HepG2 (cell line): Measurements from ENCODE around the gene ZACN. TPM values are rescaled to one million over a fixed set of nuclear protein-coding genes. Genes with fewer than 3 reads are reported as not detected.

ENCODE experiments used
- ARHGAP35 ChIP-seq: sonication (generic); formaldehyde crosslinking; IDR thresholded peaks from 2 replicates; pipeline ENCODE4 v1.9.0; 2022; ENCODE audit warnings: mild to moderate bottlenecking, inconsistent platforms, moderate library complexity, missing genetic modification reagents, borderline replicate concordance
- FOSL2 ChIP-seq: sonication (generic); formaldehyde crosslinking; IDR thresholded peaks from 2 replicates; pipeline ENCODE4 v1.4.0; 2020; ENCODE audit warnings: missing genetic modification reagents
- JUND ChIP-seq: sonication (generic); formaldehyde crosslinking; IDR thresholded peaks from 2 replicates; pipeline ENCODE4 v1.8.0; 2022; ENCODE audit warnings: mild to moderate bottlenecking, missing genetic modification reagents
- MLX ChIP-seq: IDR thresholded peaks from 2 replicates; pipeline ENCODE4 v1.6.1; 2016
- NRL ChIP-seq: sonication (generic); formaldehyde crosslinking; IDR thresholded peaks from 2 replicates; pipeline ENCODE4 v1.5.0; 2020; ENCODE audit warnings: missing genetic modification reagents, mild to moderate bottlenecking, moderate library complexity, borderline replicate concordance
- SMARCE1 ChIP-seq: fragments of 450-650 bp; IDR thresholded peaks from 2 replicates; pipeline ENCODE4 v1.6.1; 2017; ENCODE audit warnings: borderline replicate concordance
- ZNF343 ChIP-seq: sonication (generic); formaldehyde crosslinking; IDR thresholded peaks from 2 replicates; pipeline ENCODE4 v1.4.0; 2020; ENCODE audit warnings: mild to moderate bottlenecking, missing genetic modification reagents
- ZNF510 ChIP-seq: sonication (generic); formaldehyde crosslinking; IDR thresholded peaks from 2 replicates; pipeline ENCODE4 v1.4.0; 2020; ENCODE audit warnings: low read depth, mild to moderate bottlenecking, missing genetic modification reagents
- polyA plus RNA-seq, 8 experiments: library from polyadenylated mRNA; depleted of rRNA in 3 of 8; stranded (reverse) in 7 of 8; unstranded in 1 of 8; fragments of >200 nt; fragmentation: Illumina TruSeq in 4 of 8; extraction: Trizol in 4 of 8; gene quantifications; 2 replicates each; pipeline versions ENCODE4 v1.2.1 to v1.2.3, GENCODE V29; 2011 to 2016; ENCODE audit warnings: low read depth in 4 of 8, missing spikeins in 1 of 8, mixed read lengths in 1 of 8; ENCODE audit not compliant: insufficient read depth in 1 of 8
- total RNA-seq, 5 experiments: library from RNA; depleted of rRNA; stranded (reverse); fragments of >200 nt; fragmentation: Illumina TruSeq; extraction: Trizol; gene quantifications; 2 replicates each; pipeline ENCODE4 v1.2.3, GENCODE V29; 2016; ENCODE audit warnings: low read depth in 1 of 5
- TF ChIP-seq, protein P1 (sequence below): sonication (generic); formaldehyde crosslinking; IDR thresholded peaks from 2 replicates; pipeline ENCODE4 v1.5.1; 2020; ENCODE audit warnings: missing genetic modification reagents, mild to moderate bottlenecking, borderline replicate concordance
- TF ChIP-seq, protein P2 (sequence below): sonication (generic); formaldehyde crosslinking; IDR thresholded peaks from 2 replicates; pipeline ENCODE4 v1.4.0; 2020; ENCODE audit warnings: missing genetic modification reagents
- TF ChIP-seq, protein P3 (sequence below): sonication (generic); formaldehyde crosslinking; IDR thresholded peaks from 2 replicates; pipeline ENCODE4 v1.5.0; 2020; ENCODE audit warnings: mild to moderate bottlenecking, missing genetic modification reagents

ZACN gene
- total and polyA plus RNA-seq, 2 of the 13 experiments (the other 11 are each of a cell fraction or from before 2014, with no cell fraction given), result 0.11 to 0.15 TPM

- TF ChIP-seq, protein P1, sequence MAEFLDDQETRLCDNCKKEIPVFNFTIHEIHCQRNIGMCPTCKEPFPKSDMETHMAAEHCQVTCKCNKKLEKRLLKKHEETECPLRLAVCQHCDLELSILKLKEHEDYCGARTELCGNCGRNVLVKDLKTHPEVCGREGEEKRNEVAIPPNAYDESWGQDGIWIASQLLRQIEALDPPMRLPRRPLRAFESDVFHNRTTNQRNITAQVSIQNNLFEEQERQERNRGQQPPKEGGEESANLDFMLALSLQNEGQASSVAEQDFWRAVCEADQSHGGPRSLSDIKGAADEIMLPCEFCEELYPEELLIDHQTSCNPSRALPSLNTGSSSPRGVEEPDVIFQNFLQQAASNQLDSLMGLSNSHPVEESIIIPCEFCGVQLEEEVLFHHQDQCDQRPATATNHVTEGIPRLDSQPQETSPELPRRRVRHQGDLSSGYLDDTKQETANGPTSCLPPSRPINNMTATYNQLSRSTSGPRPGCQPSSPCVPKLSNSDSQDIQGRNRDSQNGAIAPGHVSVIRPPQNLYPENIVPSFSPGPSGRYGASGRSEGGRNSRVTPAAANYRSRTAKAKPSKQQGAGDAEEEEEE (CRISPR knock-in tag), result no peak
- no peak for TF ChIP-seq MLX (CRISPR knock-in tag)
- TF ChIP-seq ZNF510 (CRISPR knock-in tag), result no peak
- 0 out of 2 replicates have a peak, but pooled peaks have one; percentile 4 for TF ChIP-seq ARHGAP35 (CRISPR knock-in tag)
- TF ChIP-seq FOSL2 (CRISPR knock-in tag), result no peak; the same call in 1 of the 2 replicates
- no peak for TF ChIP-seq ZNF343 (CRISPR knock-in tag)
- TF ChIP-seq SMARCE1, result no peak
- TF ChIP-seq NRL (CRISPR knock-in tag), result 0 out of 2 replicates have a peak, but pooled peaks have one; percentile 20
- TF ChIP-seq, protein P2, sequence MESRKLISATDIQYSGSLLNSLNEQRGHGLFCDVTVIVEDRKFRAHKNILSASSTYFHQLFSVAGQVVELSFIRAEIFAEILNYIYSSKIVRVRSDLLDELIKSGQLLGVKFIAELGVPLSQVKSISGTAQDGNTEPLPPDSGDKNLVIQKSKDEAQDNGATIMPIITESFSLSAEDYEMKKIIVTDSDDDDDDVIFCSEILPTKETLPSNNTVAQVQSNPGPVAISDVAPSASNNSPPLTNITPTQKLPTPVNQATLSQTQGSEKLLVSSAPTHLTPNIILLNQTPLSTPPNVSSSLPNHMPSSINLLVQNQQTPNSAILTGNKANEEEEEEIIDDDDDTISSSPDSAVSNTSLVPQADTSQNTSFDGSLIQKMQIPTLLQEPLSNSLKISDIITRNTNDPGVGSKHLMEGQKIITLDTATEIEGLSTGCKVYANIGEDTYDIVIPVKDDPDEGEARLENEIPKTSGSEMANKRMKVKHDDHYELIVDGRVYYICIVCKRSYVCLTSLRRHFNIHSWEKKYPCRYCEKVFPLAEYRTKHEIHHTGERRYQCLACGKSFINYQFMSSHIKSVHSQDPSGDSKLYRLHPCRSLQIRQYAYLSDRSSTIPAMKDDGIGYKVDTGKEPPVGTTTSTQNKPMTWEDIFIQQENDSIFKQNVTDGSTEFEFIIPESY (CRISPR knock-in tag), result no peak
- TF ChIP-seq, protein P3, sequence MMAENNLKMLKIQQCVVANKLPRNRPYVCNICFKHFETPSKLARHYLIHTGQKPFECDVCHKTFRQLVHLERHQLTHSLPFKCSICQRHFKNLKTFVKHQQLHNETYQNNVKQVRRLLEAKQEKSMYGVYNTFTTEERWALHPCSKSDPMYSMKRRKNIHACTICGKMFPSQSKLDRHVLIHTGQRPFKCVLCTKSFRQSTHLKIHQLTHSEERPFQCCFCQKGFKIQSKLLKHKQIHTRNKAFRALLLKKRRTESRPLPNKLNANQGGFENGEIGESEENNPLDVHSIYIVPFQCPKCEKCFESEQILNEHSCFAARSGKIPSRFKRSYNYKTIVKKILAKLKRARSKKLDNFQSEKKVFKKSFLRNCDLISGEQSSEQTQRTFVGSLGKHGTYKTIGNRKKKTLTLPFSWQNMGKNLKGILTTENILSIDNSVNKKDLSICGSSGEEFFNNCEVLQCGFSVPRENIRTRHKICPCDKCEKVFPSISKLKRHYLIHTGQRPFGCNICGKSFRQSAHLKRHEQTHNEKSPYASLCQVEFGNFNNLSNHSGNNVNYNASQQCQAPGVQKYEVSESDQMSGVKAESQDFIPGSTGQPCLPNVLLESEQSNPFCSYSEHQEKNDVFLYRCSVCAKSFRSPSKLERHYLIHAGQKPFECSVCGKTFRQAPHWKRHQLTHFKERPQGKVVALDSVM, result peak; percentile 61; the same call in 1 of the 2 replicates
- no peak for TF ChIP-seq JUND (CRISPR knock-in tag)
Measured at GRCh38 chr17:76103274-76104139, 24.5 kb downstream of the ZACN start, which contains the start of gene EXOC7 (continued).
